Muscle of arm (tissue), 12 donors: ENCODE data around the gene INHBE. TPM values are rescaled to one million over a fixed set of nuclear protein-coding genes. Genes with fewer than 3 reads are reported as not detected.
"Not testable (repeated sequence)": the region's sequence is repeated elsewhere in the genome, so short reads cannot be mapped to it uniquely, and the experiment has no call there.

Source experiments
- DNase-seq: peaks from one replicate; pipeline ENCODE4 v3.0.0-alpha.2; 2013
- polyA plus RNA-seq, 12 donors: library from polyadenylated mRNA; unstranded; fragments of 120-200 nt; gene quantifications; one replicate each; pipeline ENCODE4 v1.2.1, GENCODE V29; 2013; ENCODE audit not compliant: insufficient read length in 12 of 12

Gene INHBE
- polyA plus RNA-seq, 12 donors = 1.0 to 3.4 (median 2.2) TPM; not detected in 2

- no peak for DNase-seq
Measured at GRCh38 chr12:57439762-57440266, 15.3 kb upstream of the INHBE start.

DNA sequence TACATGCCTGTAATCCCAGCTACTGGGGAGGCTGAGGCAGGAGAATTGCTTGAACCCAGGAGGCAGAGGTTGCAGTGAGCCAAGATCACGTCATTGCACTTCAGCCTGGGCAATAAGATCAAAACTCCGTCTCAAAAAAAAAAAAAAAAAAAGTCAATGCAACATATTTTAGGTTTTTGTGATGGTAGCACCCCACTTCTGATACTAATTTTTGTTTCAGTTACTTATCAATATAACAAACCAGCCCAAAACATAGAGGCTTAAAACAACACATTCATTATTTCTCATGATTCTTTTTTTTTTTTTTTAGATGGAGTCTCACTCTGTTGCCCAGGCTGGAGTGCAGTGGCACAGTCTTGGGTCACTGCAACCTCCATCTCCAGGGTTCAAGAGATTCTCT is 13.7 kb upstream of the INHBE start:
- DNase-seq = not testable (repeated sequence)

DNA sequence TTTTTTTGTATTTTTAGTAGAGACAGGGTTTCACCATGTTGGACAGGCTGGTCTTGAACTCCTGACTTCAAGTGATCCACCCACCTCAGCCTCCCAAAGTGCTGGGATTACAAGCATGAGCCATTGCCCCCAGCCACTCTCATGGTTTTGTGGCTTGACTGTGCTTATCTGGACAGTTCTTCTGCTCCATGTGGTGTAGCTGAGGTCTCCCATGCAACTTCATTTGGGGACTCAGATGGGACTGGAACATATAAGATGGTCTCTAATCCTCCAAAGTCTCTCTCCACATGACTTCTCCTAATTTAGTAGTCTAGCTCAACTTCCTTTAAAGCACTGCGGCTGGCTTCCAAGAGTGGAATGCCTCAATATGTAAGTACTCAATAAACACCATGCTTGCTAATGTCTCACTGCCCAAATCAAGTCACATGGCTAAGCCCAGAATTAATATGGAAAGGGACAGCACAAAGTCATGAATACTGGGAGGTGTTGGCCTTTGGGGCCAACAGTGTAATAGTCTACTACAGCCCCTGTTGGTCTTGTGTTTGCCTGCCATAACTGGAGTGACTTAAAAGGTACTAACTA is 13.2 kb upstream of the INHBE start:
- DNase-seq = no peak

DNA sequence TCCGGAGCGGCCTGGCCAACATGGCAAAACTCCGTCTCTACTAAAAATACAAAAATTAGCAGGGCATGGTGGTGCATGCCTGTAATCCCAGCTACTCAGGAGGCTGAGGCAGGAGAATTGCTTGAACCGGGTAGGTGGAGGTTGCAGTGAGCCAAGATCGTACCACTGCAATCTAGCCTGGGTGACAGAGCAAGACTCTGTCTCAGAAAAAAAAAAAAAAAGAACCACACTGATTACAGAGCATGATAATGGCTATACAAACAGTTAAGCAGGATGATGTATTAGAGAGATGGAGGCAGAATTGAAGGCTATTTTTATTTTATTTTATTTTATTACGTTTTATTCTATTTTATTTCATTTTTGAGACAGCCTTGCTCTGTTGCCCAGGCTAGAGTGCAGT is 10.8 kb upstream of the INHBE start:
- not testable (repeated sequence) for DNase-seq

GRCh38 chr12:57444744-57445143 is 10.4 kb upstream of the INHBE start:
- DNase-seq = no peak

GRCh38 chr12:57446292-57446960 is 8.7 kb upstream of the INHBE start:
- DNase-seq = no peak

- DNase-seq = no peak
Measured at GRCh38 chr12:57448669-57449068, 6.4 kb upstream of the INHBE start.

GRCh38 chr12:57449375-57449774 is 5.7 kb upstream of the INHBE start:
- no peak for DNase-seq

DNA sequence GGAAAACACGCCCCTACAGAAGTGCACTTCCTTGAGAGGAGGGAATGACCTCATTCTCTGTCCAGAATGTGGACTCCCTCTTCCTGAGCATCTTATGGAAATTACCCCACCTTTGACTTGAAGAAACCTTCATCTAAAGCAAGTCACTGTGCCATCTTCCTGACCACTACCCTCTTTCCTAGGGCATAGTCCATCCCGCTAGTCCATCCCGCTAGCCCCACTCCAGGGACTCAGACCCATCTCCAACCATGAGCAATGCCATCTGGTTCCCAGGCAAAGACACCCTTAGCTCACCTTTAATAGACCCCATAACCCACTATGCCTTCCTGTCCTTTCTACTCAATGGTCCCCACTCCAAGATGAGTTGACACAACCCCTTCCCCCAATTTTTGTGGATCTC is 5.0 kb upstream of the INHBE start:
- DNase-seq = no peak

DNA sequence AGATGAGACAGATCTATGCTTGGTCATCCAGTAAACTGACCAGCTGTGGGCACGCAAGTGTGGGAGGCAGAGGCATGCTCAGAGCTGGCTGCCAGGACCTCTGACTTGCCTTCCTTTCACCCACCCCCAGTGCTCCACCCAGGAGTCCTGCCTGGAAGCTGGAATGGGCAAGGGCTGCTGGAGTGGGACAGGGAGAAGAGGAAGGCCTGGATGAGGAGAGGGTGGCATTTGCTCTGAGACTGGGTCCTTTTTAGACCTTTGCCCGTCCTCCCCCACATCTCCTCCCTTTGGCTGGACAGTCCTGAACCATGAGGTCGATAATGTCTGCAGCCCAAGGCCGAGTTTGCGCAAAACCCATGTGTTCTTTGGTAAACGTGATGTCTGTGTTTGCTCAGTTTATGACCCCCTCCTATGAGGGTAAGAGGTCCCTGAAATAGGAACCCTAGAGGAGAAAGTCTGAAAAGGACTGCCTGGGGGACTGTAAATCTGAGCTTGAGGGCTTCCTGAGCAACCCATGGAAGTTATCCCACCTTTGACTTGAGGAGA is 3.8 kb upstream of the INHBE start:
- no peak for DNase-seq

DNA sequence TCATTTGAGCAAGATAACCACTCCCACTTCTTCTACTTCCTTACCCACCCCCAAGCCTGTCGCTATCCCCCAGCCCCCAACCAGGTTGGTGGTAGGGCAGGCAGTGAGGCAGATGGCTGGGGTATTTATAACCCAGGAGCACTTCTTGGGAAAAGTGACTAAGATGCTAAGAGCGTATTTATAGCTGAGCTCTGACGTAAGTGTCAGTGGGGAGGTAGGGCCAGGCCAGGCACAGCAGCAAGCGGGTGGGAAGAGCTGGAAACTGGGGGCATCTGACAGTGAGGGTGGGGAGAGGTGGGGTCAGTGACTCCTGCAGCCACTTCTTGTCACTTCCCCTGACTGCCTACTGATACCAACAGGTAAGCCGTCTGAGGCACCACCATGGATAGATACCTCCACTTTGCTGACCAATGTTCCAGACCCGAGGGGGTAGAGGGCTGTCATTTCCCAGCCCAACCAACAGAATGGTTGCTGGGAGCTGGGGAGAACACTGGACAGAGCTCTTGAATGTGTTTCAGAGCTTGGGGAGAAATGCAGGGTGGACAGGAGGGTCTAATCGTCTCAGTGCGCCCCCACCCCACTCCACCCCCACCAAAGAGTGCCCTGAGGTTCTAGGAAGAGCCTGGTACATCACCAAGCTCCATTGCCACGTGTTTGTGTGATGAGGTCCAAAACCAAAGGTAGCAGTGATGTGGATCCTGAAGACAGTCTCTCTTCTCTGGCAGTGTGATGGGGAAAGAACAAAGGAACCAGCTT is 2.7 kb upstream of the INHBE start:
- DNase-seq = no peak

- peak; percentile 71 for DNase-seq
Measured at GRCh38 chr12:57452937-57453509, 2.1 kb upstream of the INHBE start.

DNA sequence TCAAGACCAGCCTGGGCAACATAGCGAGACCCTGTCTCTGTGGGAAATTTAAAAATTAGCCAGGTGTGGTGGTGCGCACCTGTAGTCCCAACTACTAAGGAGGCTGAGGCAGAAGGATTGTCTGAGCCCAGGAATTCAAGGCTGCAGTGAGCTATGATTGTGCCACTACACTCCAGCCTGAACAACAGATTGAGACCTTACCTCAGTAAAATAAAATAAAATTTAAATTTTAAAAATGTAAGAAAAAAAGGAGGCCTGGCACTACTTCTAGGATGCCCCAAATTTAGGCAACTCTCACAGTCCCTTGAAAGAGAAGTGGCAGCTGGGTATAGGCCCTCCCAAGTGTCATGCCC is 918 bp upstream of the INHBE start:
- no peak for DNase-seq

GRCh38 chr12:57455374-57456144 is 452 bp downstream of the INHBE start:
- no peak for DNase-seq

GRCh38 chr12:57456145-57456700 is 1.1 kb downstream of the INHBE start:
- no peak for DNase-seq

- DNase-seq = no peak
Measured at GRCh38 chr12:57456737-57457490, 1.8 kb downstream of the INHBE start.

GRCh38 chr12:57458665-57459054 is 3.6 kb downstream of the INHBE start:
- DNase-seq = no peak

DNA sequence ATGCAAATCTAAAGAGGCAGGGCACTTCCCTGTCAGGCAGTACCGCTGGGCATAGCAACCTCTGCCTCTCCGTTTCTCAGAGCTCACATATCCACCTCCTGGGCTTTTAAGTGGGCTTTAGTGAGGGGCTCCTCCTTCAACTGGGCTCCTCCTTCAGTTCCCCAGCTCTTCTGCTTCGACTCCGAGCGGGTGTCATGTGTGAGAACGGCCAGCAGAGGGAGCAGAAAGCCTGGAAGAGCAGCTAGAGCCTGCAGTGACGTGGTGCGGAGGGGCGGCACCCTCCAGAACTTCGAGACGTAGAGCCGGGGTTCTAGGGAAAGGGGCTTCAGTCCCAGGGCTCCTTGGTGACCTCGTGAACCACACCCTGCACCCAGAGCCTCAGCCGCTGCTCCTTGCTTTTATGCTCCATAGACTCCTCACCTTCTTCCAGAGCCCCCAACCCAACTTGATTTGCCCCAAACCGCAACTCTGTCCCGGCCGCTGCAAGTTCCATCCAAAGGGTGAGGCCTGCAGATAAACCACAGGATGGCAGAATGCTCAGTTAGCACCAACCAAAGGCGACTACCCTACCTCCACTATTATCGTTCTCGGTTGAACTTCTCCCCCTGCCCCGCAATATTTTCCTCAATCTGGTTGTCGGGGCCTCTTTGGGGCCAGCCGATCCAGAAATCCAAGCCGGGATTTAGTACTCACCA is 4.1 kb downstream of the INHBE start:
- peak; percentile 98 for DNase-seq

DNA sequence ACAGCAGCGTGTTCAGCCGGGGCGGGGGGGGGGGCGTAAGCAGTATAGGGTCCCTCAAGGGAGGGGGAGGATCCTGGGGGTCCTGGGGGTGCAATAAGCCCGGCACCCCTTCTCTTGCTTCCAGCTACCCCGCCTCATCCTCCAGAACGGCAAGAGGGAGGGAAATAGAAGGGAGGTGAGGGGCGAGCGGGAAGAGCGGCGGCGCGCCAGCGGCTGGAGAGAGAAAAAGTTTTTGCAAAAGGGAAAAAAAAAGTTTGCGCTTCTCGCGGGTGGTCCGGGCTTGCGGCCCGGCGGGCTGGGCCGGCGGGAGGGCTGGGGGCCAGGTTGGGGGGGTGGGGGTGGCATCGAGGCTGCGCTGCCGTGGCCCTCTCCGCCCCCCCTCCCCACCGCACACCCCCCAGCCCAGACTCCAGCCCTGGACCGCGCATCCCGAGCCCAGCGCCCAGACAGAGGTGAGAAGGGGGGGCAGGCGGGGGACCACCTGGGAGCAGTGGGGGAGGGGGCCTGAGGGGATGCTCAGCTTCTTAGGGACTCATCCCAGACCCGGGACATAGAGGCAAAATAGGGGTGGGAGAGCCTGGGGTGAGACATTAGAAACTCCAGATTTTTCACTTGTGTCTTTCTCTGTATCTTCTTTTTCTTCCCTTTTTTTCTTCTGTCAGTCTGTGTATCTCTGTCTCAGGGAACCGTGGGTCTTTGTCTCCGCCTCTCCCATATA is 4.8 kb downstream of the INHBE start, which contains the start of gene GLI1:
Gene GLI1, plus strand, starts transcription at position 36 of the 718 bp plus-strand sequence. CDS start 3,907 bp downstream, outside the sequence.
- DNase-seq = no peak
